Stimulated activated CD8-positive, alpha-beta memory T cell treated with anti-CD3 and anti-CD28 coated beads, Interleukin-12 subunit alpha, Interleukin-12 subunit beta, amount 100 ng/mL, for 24 hours (primary cell): ENCODE measurements around the gene DNAH8.
A peak's percentile ranks its signal among the peaks of the same experiment; 100 is the strongest.
"Not testable (repeated sequence)": the region's sequence is repeated elsewhere in the genome, so short reads cannot be mapped to it uniquely, and the experiment has no call there.

Experiments
- DNase-seq: peaks from one replicate; pipeline ENCODE4 v3.0.0-alpha.2; 2020; ENCODE audit errors: extremely low read depth

Gene DNAH8

DNA sequence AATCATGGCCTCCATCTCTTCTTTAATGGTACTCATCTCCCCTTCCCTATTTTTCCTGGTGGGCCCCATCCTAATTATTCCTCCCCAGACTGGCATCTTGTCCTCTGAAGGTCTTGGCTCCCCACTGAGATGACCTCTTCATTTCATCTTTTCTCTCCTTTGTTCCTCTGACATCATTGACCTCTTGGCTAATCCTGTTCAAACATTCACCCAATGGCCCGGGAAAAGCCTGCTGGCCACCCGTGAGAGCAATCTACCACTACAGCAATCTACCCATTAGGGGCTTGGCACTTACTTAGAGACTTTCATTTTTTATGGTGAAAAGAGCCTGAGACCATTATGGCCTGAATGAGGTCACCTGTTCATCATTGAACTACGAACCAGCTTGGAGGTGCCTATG, 130.8 kb downstream of the DNAH8 start:
- DNase-seq, result no peak

DNA sequence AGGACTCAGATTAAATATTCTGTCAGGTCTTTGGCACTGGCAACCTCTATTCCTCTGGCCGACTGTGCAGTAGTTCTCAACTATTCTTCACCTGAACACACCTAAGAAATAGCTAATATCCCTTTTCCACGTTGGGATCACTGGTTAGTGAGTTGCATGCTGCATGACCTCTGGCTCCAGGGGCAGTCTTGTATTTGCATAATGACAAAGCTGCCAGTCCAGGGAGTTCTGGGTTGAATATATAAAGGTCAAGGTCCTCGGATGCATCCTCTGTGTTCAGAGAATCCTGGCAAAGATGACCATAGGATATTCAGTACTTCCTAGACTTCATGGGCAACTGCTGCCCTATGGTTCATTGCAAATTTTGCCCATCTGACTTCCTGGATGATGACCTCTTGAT, 131.2 kb downstream of the DNAH8 start:
- no peak for DNase-seq

DNA sequence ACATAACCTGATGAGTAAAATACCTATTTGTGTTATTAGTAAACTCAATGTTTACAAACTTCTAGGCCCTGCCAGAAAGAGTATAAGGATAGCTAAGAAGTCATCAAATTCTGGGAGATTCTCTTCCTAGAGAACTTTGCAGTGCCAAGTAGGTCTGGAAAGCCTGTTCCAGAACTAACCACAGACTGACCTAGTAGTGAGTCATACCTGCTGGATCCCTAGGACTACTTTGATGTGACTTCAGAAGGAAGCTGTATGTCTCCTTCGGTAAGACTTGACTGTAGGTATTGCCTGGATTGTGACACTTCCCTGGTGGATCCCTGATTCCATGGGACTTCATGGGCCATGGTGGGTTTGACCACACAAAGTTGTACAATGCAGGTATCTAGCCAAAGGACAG, 131.7 kb downstream of the DNAH8 start:
- DNase-seq, result no peak

DNA sequence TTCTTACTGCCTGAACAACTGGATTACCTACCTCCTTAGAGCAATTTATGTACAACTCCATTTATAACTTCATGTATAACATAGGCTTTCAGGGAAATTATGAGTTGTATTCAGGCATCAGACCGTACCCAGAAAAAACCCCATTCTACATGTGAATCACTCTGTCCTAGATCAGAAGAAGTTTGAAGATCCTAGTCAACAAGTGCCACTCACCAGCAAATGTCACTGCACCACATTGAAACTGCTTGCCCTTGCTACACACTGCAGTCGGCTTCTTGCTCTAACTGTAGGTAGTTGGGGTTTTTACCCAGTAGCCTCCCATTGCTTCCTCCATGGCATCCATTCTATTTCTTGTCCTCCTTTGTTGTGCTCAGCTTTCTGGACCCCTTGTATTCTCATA, 132.4 kb downstream of the DNAH8 start:
- no peak for DNase-seq

DNA sequence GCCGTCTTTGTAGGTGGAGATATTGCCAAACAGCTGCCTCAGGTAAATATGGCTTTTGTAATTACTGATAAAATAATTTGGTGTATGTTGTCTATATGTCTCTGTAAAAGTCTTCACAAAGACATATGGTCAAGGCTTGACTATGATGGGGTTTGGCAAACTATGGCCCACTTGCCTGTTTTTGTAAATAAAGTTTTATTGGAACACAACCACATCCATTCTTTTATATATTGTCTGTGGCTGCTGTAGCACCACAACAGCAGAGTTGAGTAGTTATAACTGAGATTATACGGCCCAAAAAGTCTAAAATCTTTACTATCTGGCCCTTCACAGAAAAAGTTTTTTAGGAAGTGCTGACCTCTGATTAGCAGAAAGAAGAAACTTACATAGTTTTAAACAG, 133.6 kb downstream of the DNAH8 start:
- no peak for DNase-seq

DNA sequence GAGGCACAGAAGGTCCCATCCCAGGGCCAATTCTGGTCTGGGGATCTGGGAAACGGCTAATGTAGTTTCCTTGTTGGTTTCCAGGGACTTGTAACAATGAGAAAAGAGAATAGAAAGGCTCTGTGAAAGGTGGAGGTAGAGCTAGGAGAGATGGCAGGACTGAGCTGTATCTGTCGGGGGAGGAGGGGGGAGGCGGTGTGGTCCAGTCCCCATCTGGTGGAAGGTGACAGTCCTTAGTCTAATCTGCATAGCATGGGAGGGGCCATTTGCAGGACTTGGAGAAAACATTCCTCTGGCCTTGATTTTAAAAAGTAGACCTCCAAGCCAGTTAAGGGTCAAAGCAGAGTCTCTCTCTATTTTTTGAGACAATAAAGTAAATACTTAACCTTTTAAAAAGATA, 137.1 kb downstream of the DNAH8 start:
- no peak for DNase-seq

DNA sequence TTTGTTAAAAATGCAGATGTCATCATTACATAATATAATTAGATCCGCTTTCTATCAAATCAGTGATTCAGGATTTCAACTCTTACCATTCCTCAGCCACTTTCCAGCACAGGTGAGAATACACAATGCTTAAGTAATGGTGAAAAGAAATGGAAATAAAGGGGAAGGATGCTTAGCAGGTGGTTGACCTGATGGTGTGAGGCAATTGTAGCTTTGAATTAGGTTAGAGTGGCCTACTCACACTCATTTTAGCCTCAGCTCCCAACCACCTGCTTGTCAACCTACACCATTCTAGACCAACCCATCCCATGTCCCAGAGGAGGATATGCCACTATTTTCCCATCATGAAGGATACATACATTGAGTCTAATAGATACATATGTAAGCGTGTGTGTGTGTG, 138.1 kb downstream of the DNAH8 start:
- DNase-seq, result no peak

DNA sequence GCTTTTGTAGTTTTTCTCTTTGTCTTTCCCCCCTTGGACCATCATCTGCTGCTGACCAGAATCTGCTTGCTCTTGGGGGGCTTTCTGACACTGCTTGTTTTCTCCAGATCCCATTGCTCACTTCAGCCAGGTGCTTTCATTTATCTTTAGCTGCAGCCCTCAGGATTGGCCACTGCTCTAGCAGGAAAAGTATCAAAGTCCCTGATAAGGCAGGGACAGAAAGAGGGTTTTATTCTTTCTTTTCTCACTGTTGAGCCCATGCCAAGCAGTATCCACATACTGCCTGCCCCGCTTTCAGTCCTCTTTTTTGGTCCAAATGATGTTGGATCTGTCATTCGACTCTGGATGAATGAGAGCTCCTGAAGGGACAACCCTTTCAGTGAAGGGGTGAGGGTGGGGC, 141.4 kb downstream of the DNAH8 start:
- no peak for DNase-seq

DNA sequence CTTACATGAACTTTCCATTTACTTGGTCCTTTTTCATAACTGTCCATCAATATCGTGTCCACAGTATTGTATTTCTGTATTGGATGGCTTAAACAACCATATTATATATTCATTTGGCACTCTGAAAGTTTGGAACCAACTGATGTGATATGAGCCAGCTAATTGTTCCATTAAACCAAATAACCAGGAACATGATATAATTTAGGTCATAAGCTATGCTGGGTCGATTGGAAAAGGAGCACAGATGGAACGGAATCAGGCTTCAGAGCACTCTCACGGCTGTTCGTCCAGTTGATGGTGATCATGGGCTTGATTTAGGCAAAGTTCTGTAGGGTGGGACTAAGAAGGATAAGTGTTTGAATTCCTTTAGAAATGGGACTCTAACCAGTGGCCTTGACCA, 142.7 kb downstream of the DNAH8 start:
- DNase-seq, result no peak

DNA sequence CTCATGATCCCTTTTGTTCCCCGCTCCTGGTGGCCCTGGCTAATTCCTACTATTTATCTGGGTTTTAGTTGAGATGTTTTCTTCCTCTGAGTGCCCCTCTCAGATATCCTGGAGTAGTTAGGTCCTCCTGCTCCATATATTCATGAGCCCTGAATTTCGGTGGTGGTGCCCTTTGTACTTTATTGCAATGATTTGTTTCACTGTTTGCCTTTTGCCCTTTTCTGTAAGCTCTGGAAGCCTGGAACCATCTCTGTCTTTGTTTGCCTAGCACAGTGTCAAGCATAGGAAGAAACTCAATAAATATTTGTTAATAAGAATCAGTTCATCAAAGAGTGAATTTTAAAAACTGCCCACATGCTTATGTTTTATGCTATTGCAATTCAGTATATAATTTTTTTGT, 144.9 kb downstream of the DNAH8 start:
- DNase-seq, result no peak

DNA sequence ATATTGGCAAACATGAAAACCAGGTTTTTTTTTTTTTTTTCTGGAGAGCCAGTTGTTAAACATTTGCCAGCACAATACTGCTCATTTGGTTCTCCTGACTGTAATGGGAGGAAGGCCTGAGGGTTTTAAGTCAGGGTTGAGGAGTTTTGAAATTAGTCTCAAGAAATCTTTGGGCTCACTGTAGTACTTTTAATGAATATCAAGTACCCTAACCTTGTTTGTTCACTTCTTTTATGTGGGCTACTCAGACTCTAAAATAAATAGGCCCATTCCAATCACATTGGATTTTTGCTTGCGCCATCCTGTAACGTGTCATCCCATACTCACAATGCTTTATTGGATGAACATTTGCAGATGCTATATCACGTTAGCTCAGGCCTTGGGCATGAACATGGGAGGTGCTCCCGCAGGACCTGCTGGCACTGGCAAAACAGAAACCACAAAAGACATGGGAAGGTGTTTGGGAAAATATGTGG, 146.9 kb downstream of the DNAH8 start:
- DNase-seq, result no peak

DNA sequence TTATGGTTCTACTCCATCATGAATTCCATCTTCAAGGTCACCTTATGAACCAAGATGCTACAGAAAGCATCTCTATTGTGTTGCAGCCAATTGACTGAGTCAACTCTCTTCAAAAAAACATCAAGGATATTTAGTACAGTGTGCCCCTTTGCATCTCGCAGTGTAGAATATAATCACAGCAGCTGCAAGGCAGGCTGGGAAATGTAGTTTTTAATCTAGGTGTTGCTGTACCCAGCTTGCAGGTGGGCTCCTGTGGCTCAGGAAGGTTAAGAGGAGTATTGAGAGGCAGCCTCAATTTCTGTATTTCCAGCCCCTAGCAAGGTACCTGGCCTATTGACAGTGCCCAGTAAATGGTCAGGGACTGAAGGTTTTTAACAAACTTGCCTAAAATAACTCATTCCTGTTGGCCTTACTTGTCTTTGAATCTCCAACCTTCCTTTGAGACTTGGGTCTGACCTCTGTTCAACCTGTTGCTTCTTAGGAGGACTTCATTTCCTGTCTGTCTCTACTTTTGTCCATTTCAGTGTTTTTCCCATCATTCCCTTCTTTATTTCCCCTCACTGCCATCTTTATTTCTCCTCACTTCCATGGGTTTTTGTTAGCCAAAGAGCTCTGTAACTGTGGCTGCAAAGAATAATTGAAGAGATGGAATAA, 150.5 kb downstream of the DNAH8 start:
- DNase-seq, result no peak

DNA sequence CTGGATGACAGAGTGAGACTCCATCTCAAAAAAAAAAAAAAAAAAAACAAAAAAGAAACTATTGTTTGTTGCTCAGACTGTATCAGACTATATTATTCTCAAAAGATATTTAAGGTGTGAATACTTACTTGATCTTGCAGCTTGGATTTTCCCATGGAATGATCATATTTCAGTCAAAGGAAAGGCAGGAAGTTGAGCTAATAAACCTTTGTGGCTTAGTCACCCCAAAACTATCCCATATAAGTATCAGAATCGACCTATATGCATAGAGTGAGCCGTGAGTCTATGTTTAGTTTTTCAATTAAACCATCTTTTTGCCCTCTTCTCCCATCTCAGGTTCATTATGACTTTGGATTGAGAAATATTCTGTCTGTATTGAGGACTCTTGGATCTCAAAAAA, 152.6 kb downstream of the DNAH8 start:
- DNase-seq, result no peak

DNA sequence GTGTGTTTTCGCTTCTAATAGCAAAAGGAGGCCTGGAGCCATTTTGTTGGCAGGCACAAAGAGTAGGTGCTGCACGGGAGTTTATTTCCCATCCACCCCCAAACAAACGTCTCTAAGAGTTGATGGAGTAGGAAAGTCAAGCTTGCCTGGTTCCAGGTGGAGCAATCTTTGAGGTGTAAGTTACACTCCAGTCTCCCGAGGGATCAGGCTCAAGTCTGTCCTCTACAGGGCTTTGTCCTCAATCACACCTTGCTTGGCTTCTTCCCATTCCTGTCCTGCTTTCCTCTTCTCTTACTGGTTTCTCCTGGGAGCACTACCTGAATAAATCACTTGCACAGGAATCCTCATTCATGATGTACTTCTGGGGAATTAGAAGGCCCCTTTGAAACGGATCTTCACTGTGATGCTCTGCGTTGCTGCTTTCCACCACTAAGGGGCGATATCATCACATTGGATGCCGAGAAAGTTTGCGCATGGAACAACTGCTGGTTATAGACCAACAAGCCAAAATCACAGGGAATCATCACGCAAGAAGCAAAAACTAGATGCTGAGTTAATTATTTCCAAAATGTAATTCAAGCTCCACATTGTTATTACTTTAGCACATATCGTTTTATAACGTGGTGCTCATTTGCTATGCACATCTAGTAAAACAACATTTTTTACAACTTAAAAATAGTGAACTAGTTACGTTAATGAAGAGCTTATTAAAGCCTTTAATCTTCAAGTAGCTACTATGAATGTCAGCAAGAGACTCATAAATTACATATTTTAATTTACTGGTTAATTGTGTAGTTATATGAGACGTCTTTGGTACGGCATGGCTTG, 156.8 kb downstream of the DNAH8 start:
- DNase-seq, result peak; percentile 8

DNA sequence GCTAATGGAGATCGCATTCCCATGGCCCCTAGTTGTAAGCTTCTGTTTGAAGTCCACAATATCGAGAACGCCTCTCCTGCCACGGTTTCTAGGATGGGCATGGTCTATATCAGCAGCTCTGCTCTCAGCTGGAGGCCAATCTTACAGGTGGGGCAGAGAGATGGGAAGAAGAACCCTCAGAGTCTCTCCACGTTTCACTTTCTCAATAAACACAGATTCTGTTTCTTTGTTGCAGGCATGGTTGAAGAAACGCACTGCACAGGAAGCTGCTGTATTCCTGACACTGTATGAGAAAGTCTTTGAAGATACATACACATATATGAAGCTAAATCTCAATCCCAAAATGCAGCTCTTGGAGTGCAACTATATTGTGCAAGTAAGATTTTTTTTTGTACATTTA, 157.9 kb downstream of the DNAH8 start:
- DNase-seq, result no peak

DNA sequence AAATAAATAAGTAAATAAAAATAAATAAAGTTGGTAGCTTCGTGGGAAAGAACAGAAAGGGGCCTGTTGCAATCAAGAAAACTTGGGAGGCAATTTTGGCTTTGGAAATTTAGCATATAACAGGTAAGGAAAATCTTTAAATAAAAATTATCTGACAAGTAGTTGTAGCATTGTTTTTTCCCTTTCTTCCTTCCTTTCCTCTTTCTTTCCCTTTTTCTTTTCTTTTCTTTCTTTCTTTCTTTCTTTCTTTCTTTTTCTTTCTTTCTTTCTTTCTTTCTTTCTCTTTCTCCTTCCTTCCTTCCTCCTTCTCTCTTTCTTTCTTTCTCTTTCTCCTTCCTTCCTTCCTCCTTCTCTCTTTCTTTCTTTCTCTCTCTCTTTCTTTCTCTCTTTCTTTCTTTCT, 158.7 kb downstream of the DNAH8 start:
- DNase-seq, result not testable (repeated sequence)

DNA sequence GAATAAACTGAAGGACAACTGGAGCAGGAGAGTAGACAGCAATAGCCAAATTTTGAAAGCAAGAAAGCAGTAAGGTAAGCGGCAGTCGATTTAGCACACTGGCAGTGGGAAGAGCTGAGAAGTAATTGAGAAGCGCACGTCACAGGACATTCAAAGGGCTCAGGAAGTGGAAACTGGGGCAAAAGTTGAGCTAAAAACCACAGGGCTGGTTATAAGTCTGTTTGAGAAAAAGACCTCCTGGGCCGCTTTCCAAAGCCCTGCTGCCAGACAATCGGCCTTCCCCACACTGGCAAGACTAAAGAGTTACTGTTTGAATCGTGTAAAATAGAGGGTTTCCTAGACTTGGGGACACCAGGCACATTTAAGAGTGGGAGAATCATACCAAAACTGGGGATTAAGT, 161.4 kb downstream of the DNAH8 start:
- no peak for DNase-seq

DNA sequence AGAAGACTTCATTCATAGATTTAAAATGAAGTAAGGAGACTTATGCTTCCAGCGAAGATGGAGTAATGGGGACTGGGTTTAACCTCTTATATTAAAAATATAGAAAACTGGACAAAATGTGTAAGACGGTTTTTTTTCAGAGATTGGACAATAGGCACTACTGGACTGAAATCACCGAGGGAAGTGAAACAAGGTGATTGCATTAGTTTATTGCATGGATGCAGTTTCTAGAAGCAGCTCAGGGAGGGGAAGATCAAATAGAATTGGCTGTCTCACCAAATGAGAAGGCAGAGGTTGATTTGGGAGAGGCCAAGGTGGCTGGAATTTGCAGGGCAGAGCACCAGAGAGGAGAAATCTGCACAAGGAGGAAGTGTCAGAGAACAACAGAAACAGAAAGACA, 162.6 kb downstream of the DNAH8 start:
- no peak for DNase-seq

DNA sequence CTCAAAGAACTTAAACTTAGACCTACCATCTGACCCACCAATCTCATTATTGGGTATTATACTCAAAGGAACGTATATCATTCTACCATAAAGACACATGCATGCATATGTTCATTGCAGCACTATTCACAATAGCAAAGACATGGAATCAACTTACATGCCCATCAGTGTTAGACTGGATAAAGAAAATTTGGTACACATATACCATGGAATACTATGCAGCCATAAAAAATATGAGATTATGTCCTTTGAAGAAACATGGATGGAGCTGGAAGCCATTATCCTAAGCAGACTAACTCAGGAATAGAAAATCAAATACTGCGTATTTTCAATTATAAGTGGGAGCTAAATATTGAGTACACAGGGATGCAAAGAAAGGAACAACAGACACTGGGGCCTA, 167.0 kb downstream of the DNAH8 start:
- no peak for DNase-seq

DNA sequence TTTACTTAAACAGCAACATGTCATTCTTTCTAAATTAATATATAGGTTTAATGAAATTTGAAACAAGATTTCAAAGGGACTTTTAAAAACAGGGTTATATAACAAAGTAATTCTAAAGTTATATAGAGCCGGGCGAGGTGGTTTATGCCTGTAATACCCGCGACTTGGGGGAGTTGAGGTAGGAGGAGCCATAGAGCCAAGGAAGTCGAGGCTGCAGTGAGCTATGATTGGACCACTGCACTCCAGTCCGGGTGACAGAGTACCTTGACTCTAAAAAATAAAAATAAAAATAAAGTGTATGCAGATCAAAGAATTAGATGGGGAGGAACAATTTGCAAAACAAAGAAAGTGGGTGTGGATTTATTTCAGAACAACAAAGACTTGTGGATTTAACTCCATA, 182.4 kb downstream of the DNAH8 start:
- DNase-seq, result no peak

DNA sequence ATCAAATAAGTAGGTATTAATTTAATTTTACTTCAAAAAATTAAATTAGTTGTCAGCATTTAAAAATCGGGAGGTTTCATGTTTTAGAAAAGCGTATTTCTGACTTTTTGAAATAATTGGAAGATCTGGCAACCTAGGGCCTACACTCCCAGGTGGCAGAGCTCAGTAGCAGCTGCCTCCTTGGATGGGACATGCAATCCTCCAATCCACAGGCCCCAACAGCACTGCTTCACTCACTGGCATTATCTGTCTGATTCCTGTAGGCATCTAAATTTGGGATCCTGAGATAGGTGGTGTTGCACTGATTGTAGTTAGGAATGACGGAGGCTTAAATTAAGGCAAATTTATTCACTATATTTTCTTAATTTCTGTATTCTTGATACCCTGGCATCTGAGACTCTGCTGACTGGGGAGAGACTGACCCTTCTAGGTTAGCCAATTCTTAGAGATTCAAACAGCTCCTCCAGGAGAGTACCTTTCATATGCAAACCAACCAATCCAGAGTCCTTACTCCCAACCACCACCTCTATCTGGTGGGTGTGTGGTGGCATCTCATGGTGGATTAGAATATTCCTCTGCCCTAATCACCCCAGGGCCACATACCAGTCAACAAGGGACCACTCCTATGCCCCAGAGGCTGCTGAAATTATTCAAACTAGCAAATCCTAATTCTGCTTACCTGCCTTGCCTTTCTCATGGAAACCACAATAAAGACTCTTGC, 186.9 kb downstream of the DNAH8 start:
- DNase-seq, result no peak

DNA sequence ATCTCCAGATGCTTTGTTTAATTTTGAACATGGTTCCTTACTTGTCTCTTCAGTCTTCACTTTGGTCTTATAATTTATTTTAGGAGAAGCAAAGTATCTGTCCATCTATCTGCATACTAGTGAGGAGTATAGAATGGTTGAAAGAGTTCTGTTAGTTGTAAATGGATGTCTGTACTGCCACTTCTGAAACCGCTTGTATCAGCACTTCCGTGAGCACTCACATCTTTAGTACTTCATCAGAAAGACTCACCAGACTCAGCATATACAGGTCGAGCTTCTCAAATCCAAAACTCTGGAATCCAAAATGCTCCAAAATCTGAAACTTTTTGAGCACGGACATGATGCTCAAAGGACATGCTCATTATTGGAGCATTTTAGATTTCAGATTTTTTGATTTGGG, 191.5 kb downstream of the DNAH8 start:
- DNase-seq, result no peak

DNA sequence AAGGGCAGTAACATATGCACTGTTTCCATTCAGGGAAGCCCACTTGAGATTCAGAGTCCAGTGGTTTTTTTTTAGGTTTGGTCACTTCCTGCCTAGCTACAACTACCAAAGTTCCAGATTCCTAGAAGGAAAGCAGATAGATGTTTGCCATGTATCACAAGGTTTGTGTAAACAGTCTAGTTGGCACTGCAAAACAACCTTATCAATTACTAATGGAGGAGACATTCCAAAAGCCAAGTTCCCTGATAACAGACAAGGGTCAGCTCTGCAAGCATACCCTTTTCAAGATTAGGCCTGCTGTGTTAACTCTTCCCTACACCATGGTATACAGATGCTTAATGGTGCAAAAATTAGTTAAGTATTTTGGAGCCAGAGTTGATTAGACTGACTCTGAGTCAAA, 192.2 kb downstream of the DNAH8 start:
- DNase-seq, result no peak
